ENCODE measurements around the gene HHIPL1. TPM values are rescaled to one million over a fixed set of nuclear protein-coding genes. Genes with fewer than 3 reads are reported as not detected.

Gene HHIPL1
- polyA plus RNA-seq, 2 of the 4 experiments (the other 2 are of a cell fraction): 0.19 to 0.23 TPM

DNA sequence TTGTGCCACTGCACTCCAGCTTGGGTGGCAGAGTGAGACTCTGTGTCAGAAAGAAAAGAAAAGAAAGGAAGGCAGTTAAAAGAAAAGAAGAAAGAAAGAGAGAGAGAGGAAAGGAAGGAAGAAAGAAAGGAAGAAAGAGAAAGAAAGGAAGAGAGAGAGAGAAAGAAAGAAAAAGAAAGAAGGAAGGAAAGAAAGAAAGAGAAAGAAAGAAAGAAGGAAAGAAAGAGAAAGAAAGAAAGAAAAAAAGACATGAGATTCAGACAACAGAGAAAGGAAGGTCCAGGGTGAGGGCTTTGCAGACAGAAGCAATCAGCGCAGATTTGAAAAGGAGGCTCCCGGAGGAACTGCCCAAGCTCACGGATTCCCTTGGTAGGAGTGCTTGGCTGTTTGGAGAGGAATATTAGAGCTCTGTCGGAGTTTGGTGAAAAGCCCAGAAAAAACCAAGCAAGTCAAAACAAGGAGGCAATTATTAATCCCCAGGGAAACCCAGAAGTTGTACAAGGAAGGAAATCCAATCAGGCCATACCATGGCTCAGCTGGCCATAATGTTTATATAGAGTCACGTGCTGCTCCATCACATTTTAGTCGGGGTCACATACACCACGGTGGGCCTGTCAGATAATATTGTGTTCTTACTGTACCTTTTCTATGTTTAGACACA, 29.3 kb upstream of the HHIPL1 start:
- Histone ChIP-seq H3K4me3 (no peak overlapping the region), H3K27ac (no peak overlapping the region), H3K4me2 (no peak overlapping the region), H3K9me3 (no peaks in the 10 kb centered on the region), H3K4me1 (no peaks in the 10 kb centered on the region)
- ChIA-PET CTCF (interaction anchor here (1.0 to 6.4 kb wide), 4 partner anchors 10 to 53 kb away, joined by 3 to 44 read pairs (median 12); partner anchors contain the start of gene CCDC85C), POLR2A (no interaction called here)
- 77% methylated on average over 7 of the region's 7 CpGs for WGBS (ENCODE audit: missing lambda C conversion rate)
- FAIRE-seq: no peak
- no peak for DNase-seq (ENCODE audit: low read depth in 1 of 2, low spot score in 1 of 2)
- no peak for ATAC-seq
- TF ChIP-seq, protein P1, sequence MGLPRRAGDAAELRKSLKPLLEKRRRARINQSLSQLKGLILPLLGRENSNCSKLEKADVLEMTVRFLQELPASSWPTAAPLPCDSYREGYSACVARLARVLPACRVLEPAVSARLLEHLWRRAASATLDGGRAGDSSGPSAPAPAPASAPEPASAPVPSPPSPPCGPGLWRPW (IDR thresholded peaks at IDR 0.05): no peak
- TF ChIP-seq, protein P2, sequence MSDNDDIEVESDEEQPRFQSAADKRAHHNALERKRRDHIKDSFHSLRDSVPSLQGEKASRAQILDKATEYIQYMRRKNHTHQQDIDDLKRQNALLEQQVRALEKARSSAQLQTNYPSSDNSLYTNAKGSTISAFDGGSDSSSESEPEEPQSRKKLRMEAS (IDR thresholded peaks at IDR 0.05): no peak
- TF ChIP-seq CTCF (IDR thresholded peaks at IDR 0.05) (no peak), ATOH8 (CRISPR knock-in tag; IDR thresholded peaks at IDR 0.05; ENCODE audit: low read depth) (no peak), HOXB13 (CRISPR knock-in tag; IDR thresholded peaks at IDR 0.05; ENCODE audit: low read depth) (no peak), BHLHE40 (IDR thresholded peaks at IDR 0.05; ENCODE audit: low read depth, low read length) (no peak), NFE2L2 (conservative IDR thresholded peaks at IDR 0.05; ENCODE audit: low read length) (no peak), RNF2 (IDR thresholded peaks at IDR 0.05; ENCODE audit: borderline replicate concordance, low read depth) (no peak), MYC (IDR thresholded peaks at IDR 0.05; ENCODE audit: borderline replicate concordance, low read length) (no peak), HMGXB4 (CRISPR knock-in tag; IDR thresholded peaks at IDR 0.05; ENCODE audit: borderline replicate concordance) (no peak), RAD21 (conservative IDR thresholded peaks at IDR 0.05 in 1 of 2, IDR thresholded peaks at IDR 0.05 in 1 of 2) (no peak), FOSB (CRISPR knock-in tag; IDR thresholded peaks at IDR 0.05) (no peak), CBX2 (IDR thresholded peaks at IDR 0.05; ENCODE audit: borderline replicate concordance, low read depth) (no peak), GATA3 (IDR thresholded peaks at IDR 0.05; ENCODE audit: borderline replicate concordance) (no peak)
- TF ChIP-seq, protein P3, sequence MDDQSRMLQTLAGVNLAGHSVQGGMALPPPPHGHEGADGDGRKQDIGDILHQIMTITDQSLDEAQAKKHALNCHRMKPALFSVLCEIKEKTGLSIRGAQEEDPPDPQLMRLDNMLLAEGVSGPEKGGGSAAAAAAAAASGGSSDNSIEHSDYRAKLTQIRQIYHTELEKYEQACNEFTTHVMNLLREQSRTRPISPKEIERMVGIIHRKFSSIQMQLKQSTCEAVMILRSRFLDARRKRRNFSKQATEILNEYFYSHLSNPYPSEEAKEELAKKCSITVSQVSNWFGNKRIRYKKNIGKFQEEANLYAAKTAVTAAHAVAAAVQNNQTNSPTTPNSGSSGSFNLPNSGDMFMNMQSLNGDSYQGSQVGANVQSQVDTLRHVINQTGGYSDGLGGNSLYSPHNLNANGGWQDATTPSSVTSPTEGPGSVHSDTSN (IDR thresholded peaks at IDR 0.05): no peak
- TF ChIP-seq, protein P4, sequence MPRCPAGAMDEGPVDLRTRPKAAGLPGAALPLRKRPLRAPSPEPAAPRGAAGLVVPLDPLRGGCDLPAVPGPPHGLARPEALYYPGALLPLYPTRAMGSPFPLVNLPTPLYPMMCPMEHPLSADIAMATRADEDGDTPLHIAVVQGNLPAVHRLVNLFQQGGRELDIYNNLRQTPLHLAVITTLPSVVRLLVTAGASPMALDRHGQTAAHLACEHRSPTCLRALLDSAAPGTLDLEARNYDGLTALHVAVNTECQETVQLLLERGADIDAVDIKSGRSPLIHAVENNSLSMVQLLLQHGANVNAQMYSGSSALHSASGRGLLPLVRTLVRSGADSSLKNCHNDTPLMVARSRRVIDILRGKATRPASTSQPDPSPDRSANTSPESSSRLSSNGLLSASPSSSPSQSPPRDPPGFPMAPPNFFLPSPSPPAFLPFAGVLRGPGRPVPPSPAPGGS (IDR thresholded peaks at IDR 0.05): no peak
- TF ChIP-seq, protein P5, sequence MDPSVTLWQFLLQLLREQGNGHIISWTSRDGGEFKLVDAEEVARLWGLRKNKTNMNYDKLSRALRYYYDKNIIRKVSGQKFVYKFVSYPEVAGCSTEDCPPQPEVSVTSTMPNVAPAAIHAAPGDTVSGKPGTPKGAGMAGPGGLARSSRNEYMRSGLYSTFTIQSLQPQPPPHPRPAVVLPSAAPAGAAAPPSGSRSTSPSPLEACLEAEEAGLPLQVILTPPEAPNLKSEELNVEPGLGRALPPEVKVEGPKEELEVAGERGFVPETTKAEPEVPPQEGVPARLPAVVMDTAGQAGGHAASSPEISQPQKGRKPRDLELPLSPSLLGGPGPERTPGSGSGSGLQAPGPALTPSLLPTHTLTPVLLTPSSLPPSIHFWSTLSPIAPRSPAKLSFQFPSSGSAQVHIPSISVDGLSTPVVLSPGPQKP (IDR thresholded peaks at IDR 0.05; ENCODE audit: low read depth, low read length): no peak
